GM12873 (cell line): ENCODE measurements around the gene GLS.

Experiments
- TF ChIP-seq, protein P1 (sequence below): IDR thresholded peaks from 2 replicates; pipeline ENCODE4 v1.5.1; 2012; ENCODE audit warnings: low read depth, mild to moderate bottlenecking, moderate library complexity, low read length, control low read depth; ENCODE audit not compliant: insufficient read depth; ENCODE audit errors: missing control alignments

GLS gene

GRCh38 chr2:190867832-190868231, 12.8 kb upstream of the GLS start:
- TF ChIP-seq, protein P1, sequence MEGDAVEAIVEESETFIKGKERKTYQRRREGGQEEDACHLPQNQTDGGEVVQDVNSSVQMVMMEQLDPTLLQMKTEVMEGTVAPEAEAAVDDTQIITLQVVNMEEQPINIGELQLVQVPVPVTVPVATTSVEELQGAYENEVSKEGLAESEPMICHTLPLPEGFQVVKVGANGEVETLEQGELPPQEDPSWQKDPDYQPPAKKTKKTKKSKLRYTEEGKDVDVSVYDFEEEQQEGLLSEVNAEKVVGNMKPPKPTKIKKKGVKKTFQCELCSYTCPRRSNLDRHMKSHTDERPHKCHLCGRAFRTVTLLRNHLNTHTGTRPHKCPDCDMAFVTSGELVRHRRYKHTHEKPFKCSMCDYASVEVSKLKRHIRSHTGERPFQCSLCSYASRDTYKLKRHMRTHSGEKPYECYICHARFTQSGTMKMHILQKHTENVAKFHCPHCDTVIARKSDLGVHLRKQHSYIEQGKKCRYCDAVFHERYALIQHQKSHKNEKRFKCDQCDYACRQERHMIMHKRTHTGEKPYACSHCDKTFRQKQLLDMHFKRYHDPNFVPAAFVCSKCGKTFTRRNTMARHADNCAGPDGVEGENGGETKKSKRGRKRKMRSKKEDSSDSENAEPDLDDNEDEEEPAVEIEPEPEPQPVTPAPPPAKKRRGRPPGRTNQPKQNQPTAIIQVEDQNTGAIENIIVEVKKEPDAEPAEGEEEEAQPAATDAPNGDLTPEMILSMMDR, result no peak

- TF ChIP-seq, protein P1, result no peak
Observed at GRCh38 chr2:190869721-190870120, 10.9 kb upstream of the GLS start.

DNA sequence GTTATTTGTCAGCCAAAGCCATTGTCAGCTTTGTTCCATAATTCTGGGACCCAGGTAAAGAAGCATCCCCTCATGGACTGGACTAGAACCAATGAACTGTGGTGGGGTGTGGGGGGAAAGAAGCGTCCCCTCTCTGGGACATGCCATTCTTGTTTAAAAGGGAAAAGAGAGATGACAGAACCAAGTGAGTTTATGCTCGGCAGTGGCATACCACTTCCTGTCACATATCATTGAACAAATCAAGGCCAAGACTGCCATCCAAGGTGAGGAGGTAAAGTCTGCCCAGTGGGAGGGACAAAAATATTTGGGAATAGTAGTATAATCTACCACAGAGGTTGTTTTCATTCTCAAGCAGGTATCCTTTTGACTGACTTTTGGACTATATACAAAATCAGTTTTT, 4.7 kb upstream of the GLS start:
- TF ChIP-seq, protein P1, result no peak

GRCh38 chr2:190876631-190877030, 4.0 kb upstream of the GLS start:
- TF ChIP-seq, protein P1, result no peak

- TF ChIP-seq, protein P1, result no peak
Observed at GRCh38 chr2:190877436-190877835, 3.2 kb upstream of the GLS start.

DNA sequence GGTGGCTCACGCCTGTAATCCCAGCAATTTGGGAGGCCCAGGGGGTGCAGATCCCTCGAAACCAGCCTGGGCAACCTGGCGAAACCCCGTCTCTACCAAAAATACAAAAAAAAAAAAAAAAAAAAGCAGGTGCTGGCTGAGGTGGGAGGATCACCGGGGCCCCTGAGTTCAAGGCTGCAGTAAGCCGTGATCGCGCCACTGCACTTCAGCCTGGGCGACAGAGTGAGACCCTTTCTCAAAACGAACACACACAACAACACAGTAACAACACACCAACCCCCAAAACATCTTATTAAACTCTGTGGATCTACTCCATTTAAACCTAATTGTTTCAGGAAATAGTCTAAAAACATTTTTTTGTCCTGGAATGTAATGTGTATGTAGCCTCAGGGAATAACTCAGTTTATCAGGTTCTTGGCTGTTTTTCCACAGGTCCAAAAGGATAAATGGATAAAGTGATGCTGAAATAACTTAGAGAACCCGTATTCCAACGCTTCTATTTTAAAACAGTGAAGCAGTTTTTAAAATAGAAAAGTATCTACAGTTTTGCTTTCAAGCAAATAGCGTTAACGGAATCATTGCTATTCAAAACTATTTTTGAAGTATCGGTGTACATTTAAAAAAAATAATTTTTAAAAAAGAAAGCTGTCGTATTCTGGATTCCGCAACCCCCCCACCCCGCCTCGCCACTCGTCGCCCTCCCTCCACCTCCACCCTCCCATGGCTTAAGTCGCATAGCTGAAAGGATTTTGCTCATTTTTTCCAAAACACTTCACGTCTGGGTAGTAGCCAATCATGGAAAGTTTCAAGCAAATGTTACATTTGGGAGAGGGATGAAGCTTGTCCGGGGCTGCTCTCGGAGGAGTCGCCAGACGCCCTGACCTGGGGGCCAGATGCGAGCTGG, 895 bp upstream of the GLS start:
- TF ChIP-seq, protein P1, result no peak

DNA sequence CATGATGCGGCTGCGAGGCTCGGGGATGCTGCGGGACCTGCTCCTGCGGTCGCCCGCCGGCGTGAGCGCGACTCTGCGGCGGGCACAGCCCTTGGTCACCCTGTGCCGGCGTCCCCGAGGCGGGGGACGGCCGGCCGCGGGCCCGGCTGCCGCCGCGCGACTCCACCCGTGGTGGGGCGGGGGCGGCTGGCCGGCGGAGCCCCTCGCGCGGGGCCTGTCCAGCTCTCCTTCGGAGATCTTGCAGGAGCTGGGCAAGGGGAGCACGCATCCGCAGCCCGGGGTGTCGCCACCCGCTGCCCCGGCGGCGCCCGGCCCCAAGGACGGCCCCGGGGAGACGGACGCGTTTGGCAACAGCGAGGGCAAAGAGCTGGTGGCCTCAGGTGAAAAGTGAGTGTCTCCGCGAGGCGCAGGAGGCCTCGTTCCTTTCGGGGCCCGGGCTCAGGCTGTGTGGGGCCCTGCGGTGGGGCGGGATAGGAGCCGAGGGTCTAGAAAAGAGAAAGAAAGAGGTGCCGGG, 520 bp downstream of the GLS start:
- TF ChIP-seq, protein P1, result no peak
